Central memory CD8-positive, alpha-beta T cell (primary cell): ENCODE measurements around the gene WNT7B.

Experiments used
- ATAC-seq: fragments of 150-1000 bp; cut with Tn5 transposase; replicated peaks from 2 replicates; pipeline ENCODE4 v1.10.0; 2022; ENCODE audit warnings: mild to moderate bottlenecking, moderate FRiP score, moderate number of reproducible peaks; ENCODE audit not compliant: poor library complexity, severe bottlenecking; ENCODE audit errors: extremely low read depth
- DNase-seq, 2 donors: peaks; one replicate each; pipeline ENCODE4 v3.0.0; 2021; ENCODE audit warnings: low spot score in 2 of 2
- H3K27ac Mint-ChIP-seq: one replicate; pipeline ENCODE4 v1.8.0; 2022; ENCODE audit warnings: low read depth, mild to moderate bottlenecking, moderate library complexity, mixed read lengths
- H3K27me3 Mint-ChIP-seq: one replicate; pipeline ENCODE4 v1.8.0; 2022; ENCODE audit warnings: mixed read lengths
- H3K36me3 Mint-ChIP-seq: one replicate; pipeline ENCODE4 v1.8.0; 2022; ENCODE audit warnings: mild to moderate bottlenecking, moderate library complexity, mixed read lengths; ENCODE audit not compliant: insufficient read depth
- H3K4me1 Mint-ChIP-seq: one replicate; pipeline ENCODE4 v1.8.0; 2022; ENCODE audit warnings: mixed read lengths
- H3K4me3 Mint-ChIP-seq: one replicate; pipeline ENCODE4 v1.8.0; 2022; ENCODE audit warnings: mild to moderate bottlenecking, moderate library complexity, mixed read lengths
- H3K9me3 Mint-ChIP-seq: one replicate; pipeline ENCODE4 v1.8.0; 2022; ENCODE audit warnings: mixed read lengths

The WNT7B gene

DNA sequence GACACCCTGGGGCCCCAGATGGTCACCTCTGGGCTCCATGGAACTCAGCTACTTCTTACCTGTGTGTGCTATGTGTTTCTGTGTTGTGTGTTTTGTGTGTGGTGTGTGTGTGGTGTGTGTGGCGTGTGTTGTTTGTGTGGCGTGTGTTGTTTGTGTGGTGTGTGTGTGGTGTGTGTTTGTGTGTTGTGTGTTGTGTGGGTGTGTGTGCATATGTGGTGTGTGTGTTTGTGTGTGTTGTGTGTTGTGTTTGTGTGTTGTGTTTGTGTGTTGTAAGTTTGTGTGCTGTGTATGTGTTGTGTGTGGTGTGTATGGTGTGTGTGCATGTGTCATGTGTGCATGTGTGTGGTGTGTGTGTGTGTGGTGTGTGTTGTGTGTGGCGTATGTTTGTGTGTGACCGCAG is 3.8 kb upstream of the WNT7B start:
- DNase-seq (no peak), ATAC-seq (no peak)
- H3K36me3 Mint-ChIP-seq: no peaks in the 10 kb centered on the region
- H3K4me3 Mint-ChIP-seq: no peak overlapping the region
- H3K27me3 Mint-ChIP-seq: no peaks in the 10 kb centered on the region
- H3K4me1 Mint-ChIP-seq: no peaks in the 10 kb centered on the region
- no peaks in the 10 kb centered on the region for H3K9me3 Mint-ChIP-seq
- no peak overlapping the region for H3K27ac Mint-ChIP-seq

DNA sequence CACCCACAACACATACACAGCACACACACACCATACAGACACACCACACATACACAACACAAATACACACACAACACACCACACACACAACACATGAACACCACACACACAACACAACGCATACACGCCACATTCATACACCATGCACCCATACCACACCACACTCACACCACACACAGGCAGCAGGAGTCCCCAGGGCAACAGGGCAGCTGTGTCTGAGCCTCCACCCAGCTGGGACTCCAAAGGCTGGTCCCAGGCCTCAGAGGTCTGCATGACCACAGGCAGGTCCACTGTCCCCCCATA is 3.3 kb upstream of the WNT7B start:
- Mint-ChIP-seq H3K27me3 (peaks cover 1% of the 10 kb centered on the region), H3K9me3 (no peaks in the 10 kb centered on the region), H3K4me3 (no peak overlapping the region), H3K36me3 (no peaks in the 10 kb centered on the region), H3K27ac (no peak overlapping the region), H3K4me1 (no peaks in the 10 kb centered on the region)
- DNase-seq (no peak), ATAC-seq (no peak)

DNA sequence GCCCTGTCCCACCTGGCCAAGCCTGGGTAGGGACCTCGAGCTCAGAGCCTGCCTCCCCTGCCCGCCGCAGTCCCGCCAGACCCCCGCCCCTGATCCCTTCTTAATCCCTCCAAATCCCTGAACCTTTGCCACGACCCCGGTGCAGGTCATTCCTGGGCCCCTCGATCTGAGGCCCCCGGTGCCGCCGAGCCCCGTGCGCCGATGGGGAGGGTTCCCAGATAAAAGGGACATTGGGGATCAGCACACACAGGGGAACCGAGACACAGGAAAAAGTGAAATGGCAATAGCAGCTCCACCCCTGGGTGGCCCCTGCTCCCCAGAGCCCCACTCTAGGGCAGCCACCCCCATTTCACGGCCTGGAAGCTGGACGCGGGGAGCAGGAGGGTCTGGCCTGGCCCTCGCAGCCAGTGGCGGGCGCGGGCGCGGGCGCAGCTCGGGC is 1.3 kb upstream of the WNT7B start:
- peaks cover 1% of the 10 kb centered on the region for H3K36me3 Mint-ChIP-seq
- no peak for DNase-seq
- no peak for ATAC-seq
- H3K4me3 Mint-ChIP-seq: no peak overlapping the region
- no peaks in the 10 kb centered on the region for H3K9me3 Mint-ChIP-seq
- H3K4me1 Mint-ChIP-seq: no peaks in the 10 kb centered on the region
- peaks cover 21% of the 10 kb centered on the region for H3K27me3 Mint-ChIP-seq
- H3K27ac Mint-ChIP-seq: no peak overlapping the region

DNA sequence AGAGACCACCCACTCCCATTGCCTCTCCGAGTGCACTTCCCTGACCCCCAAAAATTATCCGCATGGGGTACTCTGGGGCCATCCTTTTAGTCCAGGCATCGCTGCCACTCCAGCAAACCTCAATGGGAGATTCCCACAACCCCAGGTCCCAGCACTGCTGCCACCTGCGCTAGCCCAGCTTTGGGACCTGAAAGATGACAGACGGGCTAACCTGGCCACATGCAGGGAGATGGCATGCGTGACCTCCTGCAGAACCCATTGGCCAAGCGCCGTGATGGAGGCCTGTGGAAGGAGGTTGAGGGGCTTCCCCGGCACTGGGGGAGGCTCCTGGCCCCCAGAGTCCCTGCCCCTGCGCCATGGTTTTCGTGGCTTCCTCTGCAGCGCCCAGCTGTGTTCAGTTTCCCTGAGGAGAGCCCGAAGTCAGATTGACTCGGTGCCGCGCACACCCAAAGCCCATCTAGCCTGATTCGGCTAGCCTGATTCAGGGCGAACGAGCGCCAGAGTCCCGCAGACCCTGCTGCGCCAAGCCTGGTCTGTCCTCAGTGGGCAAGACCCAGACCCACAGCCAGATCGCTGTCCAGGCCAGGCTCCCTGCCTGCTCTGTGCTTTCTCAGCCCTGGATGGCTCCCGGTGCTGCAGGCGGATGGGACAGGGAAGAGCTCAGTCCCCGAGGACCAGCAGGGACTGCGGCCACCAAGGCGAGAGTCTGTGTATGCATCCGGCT is 751 bp upstream of the WNT7B start:
- Mint-ChIP-seq H3K27ac (no peak overlapping the region), H3K4me3 (peak overlapping the region; percentile 11), H3K9me3 (no peaks in the 10 kb centered on the region), H3K27me3 (peaks cover 26% of the 10 kb centered on the region), H3K36me3 (peaks cover 1% of the 10 kb centered on the region), H3K4me1 (no peaks in the 10 kb centered on the region)
- ATAC-seq: no peak
- DNase-seq: no peak

DNA sequence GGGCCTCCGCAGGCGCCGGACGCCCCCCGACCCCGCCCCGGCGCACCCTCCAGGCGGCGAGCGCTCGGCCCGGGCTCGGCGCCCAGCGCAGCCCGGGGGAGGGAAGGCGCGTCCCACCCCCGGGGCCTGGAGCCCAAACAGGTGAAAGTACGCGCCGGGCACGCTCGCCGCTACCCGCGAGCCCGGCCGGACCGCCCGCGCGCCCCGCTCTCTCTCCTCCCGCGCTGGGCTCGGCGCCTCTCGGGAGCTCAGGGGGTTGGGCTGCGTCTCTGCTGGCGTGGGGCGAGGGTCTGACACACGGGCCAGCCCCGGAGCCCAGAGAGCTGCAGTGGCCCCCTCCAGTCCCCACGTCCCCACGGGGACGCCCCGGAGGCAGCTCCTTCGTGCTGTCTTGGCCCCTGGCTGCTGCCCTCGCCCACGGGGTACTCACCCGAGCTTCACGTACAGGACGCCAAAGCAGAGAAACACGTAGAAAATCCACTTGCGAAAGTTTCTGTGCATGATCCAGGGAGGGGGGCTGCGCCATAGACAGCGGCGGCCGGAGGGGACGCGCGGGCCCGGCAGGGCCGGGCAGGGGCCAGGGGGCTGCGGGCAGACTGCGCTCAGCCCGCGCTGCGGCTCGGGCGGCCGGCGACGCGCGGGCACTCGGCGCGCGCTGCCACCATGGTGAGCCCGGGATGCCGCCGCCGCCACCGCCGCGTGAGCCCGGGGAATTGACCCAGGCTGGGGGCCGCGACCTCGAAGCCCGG is 534 bp downstream of the WNT7B start:
- peaks cover 28% of the 10 kb centered on the region for H3K27me3 Mint-ChIP-seq

DNA sequence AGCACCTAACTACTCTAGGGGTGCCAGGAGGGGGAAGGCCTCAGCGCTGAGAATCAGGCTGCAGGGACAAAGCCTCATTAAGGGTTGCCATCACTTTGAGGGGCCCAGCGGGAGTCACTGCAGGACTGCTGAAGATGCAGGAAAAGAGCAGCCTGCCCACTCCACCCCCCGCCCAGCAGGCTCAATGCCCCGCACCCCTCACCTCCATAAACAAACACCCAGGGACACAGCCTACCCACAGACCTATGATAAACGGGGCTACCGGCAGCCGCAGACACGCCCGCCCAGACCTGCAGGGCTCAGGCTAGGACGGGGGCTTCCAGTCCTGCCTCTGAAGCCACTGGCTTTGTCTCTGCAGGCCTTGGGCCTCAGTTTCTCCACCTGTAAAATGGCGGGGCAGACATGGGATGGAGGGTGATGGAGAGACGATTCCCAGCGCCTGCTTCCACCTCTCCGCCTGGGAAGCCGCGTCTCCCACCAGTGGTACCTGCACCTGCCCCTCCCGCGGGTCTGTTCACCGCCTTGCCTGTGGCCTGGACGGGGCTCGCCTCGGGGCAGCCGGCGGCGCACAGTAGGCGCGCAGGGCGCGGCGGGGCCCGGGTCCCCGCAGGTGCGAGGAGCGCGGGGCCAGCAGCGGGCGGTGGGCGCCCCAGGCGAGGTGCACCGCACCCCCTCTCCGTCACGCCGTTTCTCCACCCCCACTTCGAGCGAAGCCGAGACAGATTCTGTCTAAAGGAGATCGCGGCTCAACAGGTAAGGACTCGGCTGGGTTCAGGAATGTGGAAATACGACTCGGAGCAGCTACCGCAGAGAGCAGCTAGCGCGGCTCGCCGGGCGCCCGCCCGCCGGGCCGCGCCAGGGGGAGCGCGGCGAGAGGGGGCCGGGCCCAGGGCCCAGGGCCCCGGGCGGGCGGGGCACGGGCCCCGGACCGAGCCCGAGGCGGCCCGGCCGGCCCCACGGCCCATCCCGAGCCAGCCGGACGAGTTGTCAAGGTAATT is 1.5 kb downstream of the WNT7B start:
- H3K27ac Mint-ChIP-seq: no peak overlapping the region
- H3K36me3 Mint-ChIP-seq: peaks cover 1% of the 10 kb centered on the region
- H3K4me1 Mint-ChIP-seq: no peaks in the 10 kb centered on the region
- H3K4me3 Mint-ChIP-seq: peak overlapping the region; percentile 12
- DNase-seq (no peak), ATAC-seq (no peak)
- H3K27me3 Mint-ChIP-seq: peaks cover 35% of the 10 kb centered on the region
- H3K9me3 Mint-ChIP-seq: no peaks in the 10 kb centered on the region

More for the DNA sequence above, 534 bp downstream of the WNT7B start:
- no peaks in the 10 kb centered on the region for H3K4me1 Mint-ChIP-seq
- H3K9me3 Mint-ChIP-seq: no peaks in the 10 kb centered on the region
- no peak for DNase-seq
- ATAC-seq: no peak
- H3K4me3 Mint-ChIP-seq: no peak overlapping the region
- H3K27ac Mint-ChIP-seq: no peak overlapping the region
- peaks cover 1% of the 10 kb centered on the region for H3K36me3 Mint-ChIP-seq

DNA sequence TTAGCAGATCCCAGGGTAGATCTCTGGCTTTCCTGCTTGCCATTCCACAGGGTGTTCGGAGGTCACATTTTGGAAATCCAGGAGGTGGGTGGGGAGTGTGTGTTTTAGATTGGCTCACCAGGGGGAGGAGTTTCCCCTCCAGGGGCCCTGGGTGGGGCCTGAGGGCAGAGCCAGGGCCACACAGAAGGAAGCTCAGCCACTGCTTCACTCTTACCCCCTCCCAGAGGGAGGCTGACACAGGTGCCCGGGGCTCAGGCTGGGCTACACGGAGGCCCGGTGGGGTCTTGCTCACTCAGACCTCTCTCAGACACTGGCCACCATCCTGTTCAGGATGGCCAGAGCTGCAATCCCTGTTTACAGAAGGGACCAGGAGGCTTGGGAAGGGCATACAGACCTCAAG is 2.5 kb downstream of the WNT7B start:
- ATAC-seq: no peak
- Mint-ChIP-seq H3K4me1 (no peaks in the 10 kb centered on the region), H3K27ac (no peak overlapping the region), H3K27me3 (peaks cover 45% of the 10 kb centered on the region), H3K4me3 (peak overlapping the region; percentile 12), H3K9me3 (no peaks in the 10 kb centered on the region), H3K36me3 (peaks cover 1% of the 10 kb centered on the region)
- DNase-seq: no peak

DNA sequence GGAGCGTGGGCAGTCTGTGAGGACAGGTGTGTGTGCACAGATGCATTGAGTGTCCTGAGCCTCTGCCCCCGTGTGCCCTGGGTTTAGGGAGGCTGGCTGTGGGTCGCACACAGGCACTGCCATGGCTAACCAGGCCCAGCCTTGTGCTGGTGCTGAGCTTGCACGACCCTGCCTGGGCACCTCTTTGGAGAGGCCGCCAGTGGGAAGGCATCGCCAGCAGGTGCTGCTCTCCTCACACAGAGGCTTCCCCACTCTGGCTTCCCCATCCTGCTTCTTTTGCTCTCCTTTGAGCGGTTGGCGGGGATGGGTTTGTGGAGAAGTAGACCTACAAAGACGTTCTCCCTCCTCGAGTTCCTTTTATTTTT is 4.1 kb downstream of the WNT7B start:
- no peaks in the 10 kb centered on the region for H3K9me3 Mint-ChIP-seq

DNA sequence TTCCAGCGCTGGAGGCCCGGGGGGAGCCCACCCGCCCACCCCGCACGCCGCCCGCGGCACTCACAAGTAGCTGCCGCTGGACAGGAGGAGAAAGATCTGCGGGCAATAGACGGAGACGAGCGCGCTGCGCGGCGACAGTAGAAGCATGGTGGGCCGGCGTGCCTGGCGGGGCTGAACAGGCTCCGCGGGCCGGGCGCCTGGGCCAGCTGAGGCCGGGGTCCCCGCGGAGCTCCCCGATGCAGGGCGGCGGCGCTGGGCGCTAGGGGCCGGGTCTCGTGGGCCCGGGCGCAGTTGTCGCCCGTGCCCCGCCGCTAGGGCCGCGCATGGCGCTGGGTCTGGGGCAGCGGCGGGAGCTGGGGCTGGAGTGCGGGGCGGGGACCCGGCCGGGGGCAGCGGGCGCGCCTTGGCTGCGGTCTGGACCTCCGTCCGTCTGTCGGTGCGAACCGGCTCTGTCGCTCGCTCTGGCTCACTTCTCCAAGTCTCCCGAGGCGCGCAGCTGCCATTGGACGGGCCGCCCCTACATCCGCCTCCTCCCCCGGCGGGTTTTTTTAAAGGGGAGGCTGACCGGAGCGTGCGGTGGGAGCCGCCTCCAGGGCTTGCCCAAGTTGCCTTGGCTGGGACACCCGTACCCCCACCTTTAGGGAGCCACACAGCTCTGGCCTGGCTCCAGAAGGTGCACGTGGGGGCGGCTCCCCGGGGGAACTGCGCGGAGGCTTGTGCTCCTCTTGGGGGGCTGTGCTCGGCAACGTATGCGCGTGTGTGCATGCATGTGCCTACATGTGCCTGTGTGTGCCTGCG is 4.7 kb downstream of the WNT7B start:
- Mint-ChIP-seq H3K4me3 (no peak overlapping the region), H3K27me3 (peaks cover 64% of the 10 kb centered on the region), H3K4me1 (no peaks in the 10 kb centered on the region), H3K36me3 (peaks cover 1% of the 10 kb centered on the region), H3K9me3 (no peaks in the 10 kb centered on the region), H3K27ac (no peak overlapping the region)
- no peak for DNase-seq
- ATAC-seq: no peak

More for the DNA sequence above, 4.1 kb downstream of the WNT7B start:
- Mint-ChIP-seq H3K27me3 (peaks cover 61% of the 10 kb centered on the region), H3K36me3 (peaks cover 1% of the 10 kb centered on the region), H3K27ac (no peak overlapping the region), H3K4me1 (no peaks in the 10 kb centered on the region), H3K4me3 (no peak overlapping the region)
- no peak for DNase-seq
- ATAC-seq: no peak

DNA sequence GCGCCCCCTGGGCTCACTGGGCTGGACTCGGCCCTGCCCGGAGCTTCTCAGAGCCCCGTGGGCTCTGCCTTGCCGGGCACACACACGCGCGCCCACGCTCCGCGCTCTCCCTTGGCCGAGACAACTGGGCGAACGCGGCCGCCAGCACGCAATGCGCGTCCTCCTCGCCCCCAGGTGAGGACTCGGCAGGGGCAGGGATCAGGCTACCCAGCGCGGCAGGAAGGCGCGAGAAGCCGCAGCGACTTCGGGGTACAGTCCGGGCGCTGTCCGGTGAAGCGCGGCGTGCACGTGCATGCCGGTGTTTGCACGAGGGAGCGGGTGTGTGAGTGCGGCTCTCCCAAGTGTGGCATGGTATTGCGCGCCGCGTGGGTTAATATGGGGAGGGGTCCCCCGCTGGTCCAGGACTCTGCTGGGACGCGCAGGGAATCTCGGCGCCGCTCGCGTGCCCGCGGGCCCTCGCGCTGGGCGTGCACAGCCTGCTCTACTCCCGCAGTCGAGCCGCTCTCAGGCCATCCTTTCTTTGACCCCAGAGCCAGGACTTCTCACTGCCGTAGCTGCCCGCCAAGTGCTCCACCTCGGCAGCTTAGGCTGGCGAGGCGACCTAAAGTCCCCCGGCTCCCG is 5.4 kb downstream of the WNT7B start:
- peaks cover 1% of the 10 kb centered on the region for H3K36me3 Mint-ChIP-seq
- no peak overlapping the region for H3K4me3 Mint-ChIP-seq
- peaks cover 68% of the 10 kb centered on the region for H3K27me3 Mint-ChIP-seq
- DNase-seq (no peak), ATAC-seq (no peak)
- H3K9me3 Mint-ChIP-seq: no peaks in the 10 kb centered on the region
- no peaks in the 10 kb centered on the region for H3K4me1 Mint-ChIP-seq
- no peak overlapping the region for H3K27ac Mint-ChIP-seq

DNA sequence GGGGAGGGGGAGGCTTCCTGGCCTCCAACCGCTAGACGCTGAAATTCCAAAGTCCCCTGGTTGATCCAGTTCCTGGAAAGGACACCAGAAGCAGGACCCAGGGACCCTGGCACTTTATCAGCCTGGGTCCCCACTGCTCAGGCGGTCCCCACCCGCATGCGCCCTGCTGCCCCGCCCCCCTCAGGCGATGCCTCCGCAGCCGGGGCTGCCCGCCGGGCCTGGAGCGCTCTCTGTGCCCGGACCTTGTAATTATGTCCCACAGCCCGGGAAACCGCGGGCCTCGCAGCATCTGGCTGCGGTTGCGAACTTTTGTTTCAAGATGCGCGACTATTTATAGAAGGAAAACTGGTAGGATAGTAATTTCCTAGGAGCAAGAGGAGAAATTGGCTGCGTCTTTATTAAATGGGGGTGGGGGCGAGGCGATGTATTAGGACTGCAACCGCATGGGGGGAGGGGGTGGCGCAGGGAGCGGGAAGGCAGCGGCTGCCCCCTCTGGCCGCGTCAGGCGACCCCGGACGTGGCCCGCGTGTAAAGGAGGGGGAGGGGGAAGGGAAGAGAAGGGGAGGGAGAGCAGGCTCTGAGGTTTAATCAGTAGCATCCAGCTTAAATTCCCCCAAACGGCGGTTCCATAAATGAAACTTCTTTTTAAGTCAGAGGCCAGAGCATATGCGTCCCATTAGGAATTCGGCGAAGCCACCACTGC is 6.1 kb downstream of the WNT7B start:
- Mint-ChIP-seq H3K27me3 (peaks cover 74% of the 10 kb centered on the region), H3K4me1 (no peaks in the 10 kb centered on the region), H3K4me3 (no peak overlapping the region), H3K27ac (no peak overlapping the region), H3K36me3 (peaks cover 1% of the 10 kb centered on the region), H3K9me3 (no peaks in the 10 kb centered on the region)
- no peak for DNase-seq
- no peak for ATAC-seq
